Activated T-cell treated with anti-CD3 and anti-CD28 coated beads for 48 hours (primary cell): ENCODE data around the gene CDON.
"Not testable (repeated sequence)": the region's sequence is repeated elsewhere in the genome, so short reads cannot be mapped to it uniquely, and the experiment has no call there.

Experiments used
- DNase-seq: peaks from one replicate; pipeline ENCODE4 v3.0.0-alpha.2; 2020; ENCODE audit warnings: low read depth

Gene CDON

GRCh38 chr11:126048197-126048596 lies 14.5 kb downstream of the CDON start:
- DNase-seq: no peak

GRCh38 chr11:126046570-126047195 lies 16.0 kb downstream of the CDON start:
- no peak for DNase-seq

GRCh38 chr11:126039485-126040271 lies 23.0 kb downstream of the CDON start:
- DNase-seq: no peak

- DNase-seq: no peak
These were observed 26.9 kb downstream of the CDON start for GRCh38 chr11:126035718-126036117.

GRCh38 chr11:126034933-126035425 lies 27.7 kb downstream of the CDON start:
- no peak for DNase-seq

- no peak for DNase-seq
These were observed 28.4 kb downstream of the CDON start for GRCh38 chr11:126034039-126034932.

GRCh38 chr11:126032375-126032774 lies 30.3 kb downstream of the CDON start:
- DNase-seq: no peak

GRCh38 chr11:126029805-126030204 lies 32.9 kb downstream of the CDON start:
- DNase-seq: no peak

- no peak for DNase-seq
These were observed 33.4 kb downstream of the CDON start for GRCh38 chr11:126029237-126029636.

- DNase-seq: not testable (repeated sequence)
These were observed 34.1 kb downstream of the CDON start for GRCh38 chr11:126028534-126028933.

GRCh38 chr11:126026579-126026978 lies 36.1 kb downstream of the CDON start:
- DNase-seq: no peak

- no peak for DNase-seq
These were observed 36.8 kb downstream of the CDON start for GRCh38 chr11:126025822-126026221.

- DNase-seq: no peak
These were observed 38.5 kb downstream of the CDON start for GRCh38 chr11:126024123-126024522.

- DNase-seq: no peak
These were observed 49.8 kb downstream of the CDON start for GRCh38 chr11:126012852-126013251.

GRCh38 chr11:126011754-126012153 lies 50.9 kb downstream of the CDON start:
- no peak for DNase-seq

- no peak for DNase-seq
These were observed 51.4 kb downstream of the CDON start for GRCh38 chr11:126011265-126011664.

GRCh38 chr11:126008956-126009355 lies 53.7 kb downstream of the CDON start:
- DNase-seq: no peak

- DNase-seq: no peak
These were observed 55.4 kb downstream of the CDON start for GRCh38 chr11:126007238-126007637.

- no peak for DNase-seq
These were observed 56.6 kb downstream of the CDON start for GRCh38 chr11:126006068-126006467.

- no peak for DNase-seq
These were observed 60.5 kb downstream of the CDON start for GRCh38 chr11:126002181-126002580.

GRCh38 chr11:125999234-125999880 lies 63.3 kb downstream of the CDON start:
- no peak for DNase-seq

- DNase-seq: no peak
These were observed 64.4 kb downstream of the CDON start for GRCh38 chr11:125998267-125998666.
